WTC11 (cell line): ENCODE results near the gene NAA25. TPM values are rescaled to one million over a fixed set of nuclear protein-coding genes. Genes with fewer than 3 reads are reported as not detected.

Experiments
- ATAC-seq: fragments of 200-7000 bp; cut with Tn5 transposase; 2 replicates; pipeline ENCODE4 v1.10.0; 2021; ENCODE audit warnings: mild to moderate bottlenecking, moderate library complexity
- CTCF ChIA-PET: fragments of 300-600 bp; sonication (Branson Sonifier 250); formaldehyde crosslinking; loops from one replicate; lab custom pipeline; 2021; ENCODE audit warnings: antibody characterized with exemption; lab: Charles Lee
- POLR2A ChIA-PET: fragments of 350-600 bp; sonication (Branson Sonifier 250); formaldehyde crosslinking; loops from one replicate; lab custom pipeline; 2021; ENCODE audit warnings: antibody characterized with exemption; lab: Charles Lee
- DNase-seq: peaks from one replicate; pipeline ENCODE4 v3.0.0; 2021; ENCODE audit warnings: low spot score
- H3K27ac Mint-ChIP-seq: 2 replicates; pipeline ENCODE4 v1.8.0; 2021; ENCODE audit warnings: mixed read lengths
- H3K27me3 Mint-ChIP-seq: 2 replicates; pipeline ENCODE4 v1.8.0; 2021; ENCODE audit warnings: low read depth, mild to moderate bottlenecking, moderate library complexity, mixed read lengths
- H3K36me3 Mint-ChIP-seq: 2 replicates; pipeline ENCODE4 v1.8.0; 2021; ENCODE audit warnings: mixed read lengths
- H3K4me1 Mint-ChIP-seq: 2 replicates; pipeline ENCODE4 v1.8.0; 2022; ENCODE audit warnings: mixed read lengths
- H3K4me3 Mint-ChIP-seq: 2 replicates; pipeline ENCODE4 v1.8.0; 2021; ENCODE audit warnings: mild to moderate bottlenecking, moderate library complexity, mixed read lengths
- H3K9me3 Mint-ChIP-seq: 2 replicates; pipeline ENCODE4 v1.8.0; 2021; ENCODE audit warnings: mixed read lengths
- CREM ChIP-seq: sonication (generic); formaldehyde crosslinking; IDR thresholded peaks from 2 replicates; pipeline ENCODE4 v1.8.1; 2022; ENCODE audit warnings: mild to moderate bottlenecking, missing genetic modification reagents, moderate library complexity
- E2F5 ChIP-seq: sonication (generic); formaldehyde crosslinking; IDR thresholded peaks from 2 replicates; pipeline ENCODE4 v1.8.1; 2022; ENCODE audit warnings: mild to moderate bottlenecking, moderate library complexity, missing genetic modification reagents
- EMX1 ChIP-seq: fragments of 250-450 bp; sonication (Bioruptor Pico); IDR thresholded peaks from 2 replicates; pipeline ENCODE4 v1.8.0; 2021; ENCODE audit warnings: mild to moderate bottlenecking
- ERG ChIP-seq: fragments of 250-450 bp; sonication (Bioruptor Pico); IDR thresholded peaks from 2 replicates; pipeline ENCODE4 v1.8.0; 2021; ENCODE audit warnings: mild to moderate bottlenecking
- ESRRA ChIP-seq: sonication (generic); formaldehyde crosslinking; IDR thresholded peaks from 2 replicates; pipeline ENCODE4 v1.8.1; 2022; ENCODE audit warnings: mild to moderate bottlenecking, missing genetic modification reagents, borderline replicate concordance
- ETV6 ChIP-seq: sonication (generic); formaldehyde crosslinking; IDR thresholded peaks from 2 replicates; pipeline ENCODE4 v1.8.1; 2022; ENCODE audit warnings: mild to moderate bottlenecking, missing genetic modification reagents
- JAZF1 ChIP-seq: fragments of 250-450 bp; sonication (Bioruptor Pico); IDR thresholded peaks from 2 replicates; pipeline ENCODE4 v1.9.0; 2021; ENCODE audit warnings: moderate library complexity, mild to moderate bottlenecking, inconsistent platforms
- JUN ChIP-seq: sonication (generic); formaldehyde crosslinking; IDR thresholded peaks from 2 replicates; pipeline ENCODE4 v1.8.0; 2023; ENCODE audit warnings: mild to moderate bottlenecking, missing genetic modification reagents
- NFATC4 ChIP-seq: fragments of 250-450 bp; sonication (Bioruptor Pico); IDR thresholded peaks from 2 replicates; pipeline ENCODE4 v1.9.0; 2021; ENCODE audit warnings: mild to moderate bottlenecking
- NR3C1 ChIP-seq: sonication (generic); formaldehyde crosslinking; conservative IDR thresholded peaks from 2 replicates; pipeline ENCODE4 v1.8.1; 2023; ENCODE audit warnings: low read depth, mild to moderate bottlenecking, missing genetic modification reagents
- OVOL2 ChIP-seq: fragments of 250-450 bp; sonication (Bioruptor Pico); IDR thresholded peaks from 2 replicates; pipeline ENCODE4 v1.9.0; 2021; ENCODE audit warnings: mild to moderate bottlenecking, borderline replicate concordance
- PRRX2 ChIP-seq: fragments of 250-450 bp; sonication (Bioruptor Pico); IDR thresholded peaks from 2 replicates; pipeline ENCODE4 v1.8.0; 2021; ENCODE audit warnings: mild to moderate bottlenecking
- RELA ChIP-seq: sonication (generic); formaldehyde crosslinking; IDR thresholded peaks from 2 replicates; pipeline ENCODE4 v1.8.1; 2022; ENCODE audit warnings: missing genetic modification reagents, mild to moderate bottlenecking, borderline replicate concordance
- SMAD4 ChIP-seq: sonication (generic); formaldehyde crosslinking; IDR thresholded peaks from 2 replicates; pipeline ENCODE4 v1.8.0; 2022; ENCODE audit warnings: mild to moderate bottlenecking, missing genetic modification reagents
- TEAD1 ChIP-seq: sonication (generic); formaldehyde crosslinking; IDR thresholded peaks from 2 replicates; pipeline ENCODE4 v1.8.0; 2022; ENCODE audit warnings: mild to moderate bottlenecking, missing genetic modification reagents
- ZNF121 ChIP-seq: sonication (generic); formaldehyde crosslinking; IDR thresholded peaks from 2 replicates; pipeline ENCODE4 v1.8.0; 2023; ENCODE audit warnings: missing genetic modification reagents
- ZNF219 ChIP-seq: sonication (generic); formaldehyde crosslinking; IDR thresholded peaks from 2 replicates; pipeline ENCODE4 v1.8.0; 2023; ENCODE audit warnings: missing genetic modification reagents, mild to moderate bottlenecking, borderline replicate concordance
- ZNF232 ChIP-seq: sonication (generic); formaldehyde crosslinking; IDR thresholded peaks from 2 replicates; pipeline ENCODE4 v1.8.0; 2022; ENCODE audit warnings: mild to moderate bottlenecking, missing genetic modification reagents
- ZNF317 ChIP-seq: sonication (generic); formaldehyde crosslinking; IDR thresholded peaks from 2 replicates; pipeline ENCODE4 v1.8.1; 2023; ENCODE audit warnings: low read depth, mild to moderate bottlenecking, moderate library complexity, missing genetic modification reagents, borderline replicate concordance
- ZNF512 ChIP-seq: sonication (generic); formaldehyde crosslinking; IDR thresholded peaks from 2 replicates; pipeline ENCODE4 v1.8.1; 2022; ENCODE audit warnings: missing genetic modification reagents, borderline replicate concordance
- total RNA-seq: library from RNA; stranded (reverse); gene quantifications from 3 replicates; pipeline ENCODE4 v1.2.3, GENCODE V29; 2021

The NAA25 gene
- total RNA-seq, 1 experiment from 2014 or later, result 47.5 TPM

- TF ChIP-seq ZNF219 (no peak), ZNF121 (no peak), SMAD4 (CRISPR knock-in tag) (no peak), ERG (CRISPR knock-in tag) (no peak), ETV6 (CRISPR knock-in tag) (no peak), CREM (CRISPR knock-in tag) (no peak), NFATC4 (CRISPR knock-in tag) (no peak)
These were observed 100.6 kb downstream of the NAA25 start (continued) for GRCh38 chr12:112007945-112008344.

- POLR2A ChIA-PET, result interaction anchor here (0.5 kb wide), 1 partner anchor 57 kb away, joined by 3 read pairs; no protein-coding TSS in a partner anchor
- peaks cover 15% of the 10 kb centered on the region for H3K4me1 Mint-ChIP-seq
- ATAC-seq, result peak; percentile 100
- TF ChIP-seq ZNF512 (CRISPR knock-in tag) (no peak), JUN (CRISPR knock-in tag) (no peak), ZNF317 (CRISPR knock-in tag) (no peak), E2F5 (no peak), EMX1 (CRISPR knock-in tag) (no peak), ZNF232 (CRISPR knock-in tag) (no peak), RELA (CRISPR knock-in tag) (no peak), OVOL2 (no peak), ZNF121 (no peak), TEAD1 (CRISPR knock-in tag) (no peak), JAZF1 (no peak), PRRX2 (CRISPR knock-in tag) (no peak)
- TF ChIP-seq, all 79 proteins: peak for 0
- DNase-seq, result peak; percentile 72
- Mint-ChIP-seq H3K9me3 (no peaks in the 10 kb centered on the region; the same call in 1 of the 2 replicates), H3K4me3 (peak overlapping the region; percentile 13), H3K27ac (peak overlapping the region; percentile 81), H3K27me3 (no peaks in the 10 kb centered on the region), H3K36me3 (peaks cover 6% of the 10 kb centered on the region; the same call in 1 of the 2 replicates)
- CTCF ChIA-PET, result interaction anchor here (1.1 kb wide), 1 partner anchor 9 kb away, joined by 4 read pairs; no protein-coding TSS in a partner anchor
These were observed 102.9 kb downstream of the NAA25 start for GRCh38 chr12:112005419-112006395.

GRCh38 chr12:112004041-112004440 lies 104.5 kb downstream of the NAA25 start:
- Mint-ChIP-seq H3K36me3 (peaks cover 6% of the 10 kb centered on the region; the same call in 1 of the 2 replicates), H3K27ac (no peak overlapping the region), H3K9me3 (no peaks in the 10 kb centered on the region; the same call in 1 of the 2 replicates), H3K4me3 (no peak overlapping the region), H3K27me3 (no peaks in the 10 kb centered on the region), H3K4me1 (peaks cover 15% of the 10 kb centered on the region)
- ChIA-PET POLR2A (interaction anchor here (0.7 kb wide), 1 partner anchor 118 kb away, joined by 3 read pairs; no protein-coding TSS in a partner anchor), CTCF (no interaction called here)
- TF ChIP-seq ESRRA (CRISPR knock-in tag) (no peak), NR3C1 (CRISPR knock-in tag) (no peak)
- DNase-seq (no peak), ATAC-seq (no peak)
